NOMO-1 treated with dmso at 0.1 percent for 144 hours (cell line): ENCODE measurements around the gene KNCN.

Experiments
- DNase-seq: peaks from one replicate; lab custom pipeline; 2025; ENCODE audit not compliant: unreplicated experiment; lab: John Stamatoyannopoulos, UW

The KNCN gene

DNA sequence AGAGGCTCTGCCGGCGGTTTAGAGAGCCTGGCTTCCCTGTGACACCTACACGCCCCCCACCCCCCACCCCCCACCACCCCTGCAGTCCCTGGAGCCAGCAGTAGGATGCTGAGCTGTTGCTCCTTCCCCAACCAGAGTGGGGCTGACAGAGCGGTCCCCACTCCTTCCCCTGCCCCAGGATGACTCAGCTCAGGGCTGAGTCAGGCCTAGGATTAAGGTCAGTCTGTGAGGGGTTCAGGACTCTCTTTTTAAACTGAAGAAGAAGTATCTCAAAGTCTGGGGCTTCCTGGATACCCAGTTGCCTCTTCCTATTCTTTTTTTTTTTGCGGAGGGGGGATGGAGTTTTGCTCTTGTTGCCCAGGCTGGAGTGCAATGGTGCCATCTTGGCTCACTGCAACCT lies 42.7 kb downstream of the KNCN start:
- DNase-seq: no peak

DNA sequence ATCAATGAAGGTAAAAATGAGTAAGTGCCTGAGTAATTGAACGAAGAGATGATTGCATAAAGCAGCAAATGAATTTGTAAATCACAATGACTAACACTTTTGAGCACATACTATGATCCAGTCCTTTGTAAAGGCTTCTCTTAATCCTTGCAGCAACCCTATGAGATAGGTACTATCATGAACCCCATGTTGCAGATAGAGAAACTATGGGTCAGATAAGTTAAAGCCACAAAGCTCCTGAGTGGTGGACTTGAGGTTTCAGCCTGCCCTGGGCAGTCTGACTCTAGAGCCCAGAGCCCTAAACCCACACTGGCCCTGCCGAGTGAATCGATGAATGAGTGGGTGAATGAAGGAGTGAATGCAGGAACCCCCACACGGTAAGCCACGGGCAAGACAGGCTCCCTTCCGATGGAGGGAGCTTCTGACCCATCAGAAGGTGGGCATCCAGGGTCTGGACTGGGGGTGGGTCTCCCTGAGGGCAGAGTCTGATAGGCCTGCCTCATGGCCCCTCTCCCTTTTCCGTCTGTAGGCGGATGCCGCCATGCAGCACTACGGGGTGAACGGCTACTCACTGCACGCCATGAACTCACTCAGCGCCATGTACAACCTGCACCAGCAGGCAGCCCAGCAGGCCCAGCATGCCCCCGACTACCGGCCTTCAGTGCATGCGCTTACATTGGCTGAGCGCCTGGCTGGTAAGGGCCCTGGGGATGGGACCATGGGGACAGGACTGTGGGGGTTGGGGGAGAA lies 44.8 kb downstream of the KNCN start:
- no peak for DNase-seq

DNA sequence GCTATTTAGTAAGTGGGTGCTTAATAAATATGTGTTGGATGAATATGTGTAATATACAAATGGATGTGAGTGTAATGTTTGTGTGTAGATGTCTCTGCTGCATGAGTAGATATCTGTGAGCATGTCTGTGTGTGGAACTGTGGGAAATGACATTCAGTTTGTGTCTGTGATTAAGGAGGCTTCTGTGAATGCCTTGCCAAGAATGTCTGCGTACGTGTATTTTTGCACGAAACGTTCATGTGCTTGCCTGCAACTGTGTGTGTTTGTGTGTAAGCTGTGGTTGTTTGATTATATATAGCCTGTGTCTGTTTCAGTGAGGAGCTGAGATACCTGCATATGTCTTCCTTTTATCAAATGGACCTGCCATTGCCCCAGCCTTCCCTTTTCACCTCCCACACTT lies 48.0 kb downstream of the KNCN start:
- no peak for DNase-seq

DNA sequence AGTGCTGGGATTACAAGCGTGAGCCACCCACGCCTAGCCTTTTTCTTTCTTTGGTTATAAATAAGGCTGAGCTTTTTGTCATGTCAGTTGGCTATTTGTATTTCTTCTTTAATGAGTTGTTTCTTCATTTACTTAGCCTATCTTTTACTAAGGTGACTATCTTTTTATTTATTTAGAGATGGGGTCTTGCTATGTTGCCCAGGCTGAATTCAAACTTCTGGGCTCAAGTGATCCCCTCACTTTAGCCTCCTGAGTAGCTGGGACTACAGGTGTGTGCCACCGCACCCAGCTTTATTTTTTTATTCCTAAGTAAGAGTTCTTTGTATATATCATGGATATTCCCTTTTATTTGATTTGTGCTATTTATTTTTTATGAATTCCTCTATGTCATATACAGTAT lies 49.9 kb downstream of the KNCN start:
- no peak for DNase-seq

DNA sequence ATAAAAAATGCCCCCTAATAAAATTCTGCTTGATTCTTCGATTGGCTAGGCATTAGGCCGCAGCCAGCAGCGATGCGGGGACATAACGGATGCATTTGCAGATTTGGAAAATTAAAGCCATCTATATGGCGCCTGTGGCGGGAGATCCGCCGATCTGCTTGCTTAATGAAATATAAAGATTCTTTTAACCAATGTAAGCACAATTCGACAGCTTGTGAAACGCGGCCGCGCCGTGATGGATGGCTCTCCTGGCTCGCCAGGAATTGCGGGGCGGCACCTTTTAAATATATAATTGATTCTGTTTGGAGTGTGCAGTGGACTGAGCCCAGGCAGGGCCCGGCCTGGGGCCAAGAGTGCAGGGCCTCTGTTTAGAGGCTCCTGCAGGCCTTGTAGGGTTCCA lies 53.8 kb downstream of the KNCN start:
- DNase-seq: no peak

DNA sequence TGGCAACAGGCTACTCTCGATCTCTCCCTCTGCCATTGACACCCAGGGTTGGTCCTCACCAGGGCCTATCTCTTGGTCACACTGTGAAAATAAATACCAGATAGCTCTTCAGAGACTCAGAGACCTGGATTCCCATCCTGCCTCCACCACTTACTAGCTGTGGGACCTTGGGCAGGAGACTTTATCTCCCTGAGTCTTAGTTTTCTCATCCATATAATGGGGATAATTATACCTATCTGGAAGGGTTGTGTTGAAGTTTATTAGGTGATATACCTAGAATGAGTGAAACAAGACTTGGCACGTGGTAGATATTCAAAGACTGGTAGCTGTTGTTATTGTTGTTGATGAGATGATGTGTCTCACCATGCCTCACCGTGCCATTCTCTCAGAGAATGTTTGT lies 54.4 kb downstream of the KNCN start:
- DNase-seq: no peak

DNA sequence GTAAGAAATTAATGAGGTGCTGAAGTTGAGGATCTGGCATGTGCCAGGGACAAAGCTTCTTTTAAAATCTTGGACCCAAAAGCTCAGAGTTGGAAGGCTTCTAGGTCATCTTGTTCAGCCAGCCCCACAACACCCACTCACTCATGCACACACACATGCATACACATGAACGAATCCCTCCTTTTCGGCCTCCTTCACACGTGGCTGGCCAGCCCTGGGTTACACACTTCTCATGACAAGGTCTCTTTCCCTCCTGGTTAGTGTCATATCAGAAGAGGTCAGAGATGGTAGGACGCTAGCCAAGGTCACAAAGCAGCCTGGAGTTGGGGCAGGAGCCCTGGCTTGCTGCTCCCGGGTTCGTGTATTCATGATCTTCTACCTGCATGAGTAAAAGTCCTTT lies 54.9 kb downstream of the KNCN start:
- no peak for DNase-seq

DNA sequence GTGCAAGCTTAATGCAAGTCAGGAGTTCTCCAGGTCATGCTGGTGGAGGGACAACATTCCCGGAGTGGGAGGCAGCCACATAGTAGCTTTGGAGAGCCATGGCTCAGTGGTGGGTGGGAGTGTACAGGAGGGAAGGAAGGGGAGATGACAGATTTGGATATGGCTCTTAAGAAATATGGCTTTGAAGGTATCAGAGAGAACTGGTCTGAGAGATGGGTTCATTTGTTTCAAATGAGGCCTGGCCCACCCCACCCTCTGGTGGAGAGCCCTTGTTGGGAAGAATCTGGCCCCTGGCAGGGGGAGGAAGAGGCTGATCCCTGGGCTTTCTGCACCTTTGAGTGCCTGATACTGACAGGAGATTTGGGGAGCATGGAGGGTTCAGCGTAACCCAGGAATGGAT lies 55.7 kb downstream of the KNCN start:
- DNase-seq: no peak
